NB4 (cell line): ENCODE data around the gene VPS8.
A peak's percentile ranks its signal among the peaks of the same experiment; 100 is the strongest.

Experiments
- DNase-seq: peaks from one replicate; pipeline ENCODE4 v3.0.0; 2010; ENCODE audit warnings: low read depth
- H3K4me3 ChIP-seq: one replicate; pipeline ENCODE4 v1.5.1; 2011; ENCODE audit warnings: mild to moderate bottlenecking, low read depth, low read length, moderate library complexity
- CTCF ChIP-seq: IDR thresholded peaks from one replicate; pipeline ENCODE4 v1.5.1; 2012; ENCODE audit warnings: low read depth, low read length
- MAX ChIP-seq: IDR thresholded peaks from 2 replicates; pipeline ENCODE4 v1.6.1; 2011; ENCODE audit warnings: low read depth, low read length
- MYC ChIP-seq: IDR thresholded peaks from 2 replicates; pipeline ENCODE4 v1.6.1; 2011; ENCODE audit warnings: low read depth, low read length
- POLR2A ChIP-seq: IDR thresholded peaks from 2 replicates; pipeline ENCODE4 v1.6.1; 2011; ENCODE audit warnings: mild to moderate bottlenecking; ENCODE audit not compliant: insufficient read length; ENCODE audit errors: extremely low read depth

The VPS8 gene

GRCh38 chr3:184874709-184875644, 63.0 kb downstream of the VPS8 start:
- DNase-seq, result peak; percentile 49
- H3K4me3 ChIP-seq, result no peak overlapping the region
- TF ChIP-seq MYC (no peak), CTCF (peak; percentile 44)

- DNase-seq, result no peak
- TF ChIP-seq MAX, result no peak
- TF ChIP-seq MYC, result no peak
- TF ChIP-seq POLR2A, result no peak
- no peak for TF ChIP-seq CTCF
- no peak overlapping the region for H3K4me3 ChIP-seq
These were observed 68.5 kb downstream of the VPS8 start for GRCh38 chr3:184880276-184881019.

GRCh38 chr3:184884359-184885017, 72.5 kb downstream of the VPS8 start:
- no peak overlapping the region for H3K4me3 ChIP-seq
- no peak for DNase-seq
- TF ChIP-seq CTCF (no peak), MYC (no peak), MAX (no peak), POLR2A (no peak)

GRCh38 chr3:184885112-184885511, 73.1 kb downstream of the VPS8 start:
- no peak overlapping the region for H3K4me3 ChIP-seq
- TF ChIP-seq MYC (no peak), CTCF (no peak), POLR2A (no peak), MAX (no peak)
- DNase-seq, result no peak

GRCh38 chr3:184887574-184887973, 75.6 kb downstream of the VPS8 start:
- no peak for DNase-seq

More at GRCh38 chr3:184887574-184887973, 75.6 kb downstream of the VPS8 start:
- TF ChIP-seq POLR2A, result no peak
- TF ChIP-seq CTCF, result no peak
- TF ChIP-seq MYC, result no peak
- no peak for TF ChIP-seq MAX
- no peak overlapping the region for H3K4me3 ChIP-seq
